SK-N-MC (cell line): ENCODE results near the gene LYRM4.

Experiments used
- EZH2 ChIP-seq: fragments of 200-600 bp; sonication (generic); IDR thresholded peaks from one replicate; pipeline ENCODE4 v1.6.1; 2017; ENCODE audit warnings: antibody characterized with exemption
- POLR2AphosphoS5 ChIP-seq: IDR thresholded peaks from 2 replicates; pipeline ENCODE4 v1.6.1; 2012; ENCODE audit warnings: mild to moderate bottlenecking, low read depth, low read length, borderline replicate concordance

DNA sequence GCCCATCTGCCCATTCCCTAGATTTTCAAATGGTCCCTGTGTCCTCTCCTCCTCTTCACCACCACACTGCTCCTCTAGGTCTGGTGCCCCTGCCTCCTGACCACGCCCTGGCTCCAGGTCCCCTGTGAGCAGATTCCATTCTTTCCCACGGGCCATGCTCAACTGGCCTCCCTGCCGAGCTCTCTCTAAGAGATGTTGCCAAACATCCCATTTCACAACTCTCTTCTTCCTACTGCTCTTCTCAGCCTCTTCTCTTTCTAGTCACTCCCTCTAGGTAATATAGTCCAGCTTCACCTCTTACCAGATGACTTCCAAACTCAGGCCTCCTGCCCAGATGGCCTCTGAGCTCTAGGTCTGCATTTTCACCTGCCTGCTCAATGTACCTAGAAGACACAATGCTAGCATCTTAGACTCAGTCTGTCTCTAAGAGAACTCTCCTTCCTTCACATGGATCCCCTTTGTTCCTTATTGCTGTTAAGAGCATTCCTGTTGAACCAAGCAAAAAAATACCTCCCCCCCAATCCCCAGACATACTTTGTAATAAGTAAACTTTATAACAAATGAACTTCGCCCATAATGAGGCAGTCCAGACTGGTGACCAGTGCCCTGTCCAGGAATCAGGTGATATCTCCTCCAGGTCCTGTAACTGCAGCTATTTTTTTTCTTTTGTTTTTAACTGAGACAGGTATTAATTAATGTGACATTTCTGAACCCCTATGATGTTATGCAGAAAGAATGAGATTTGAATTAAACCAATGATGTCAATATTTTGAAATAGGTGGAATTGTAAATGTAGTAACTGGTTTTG lies 79.0 kb downstream of the LYRM4 start:
- TF ChIP-seq POLR2AphosphoS5 (no peak), EZH2 (no peak)
